Nucleus accumbens (tissue), 56 donors: ENCODE results near the gene PRADC1.

ENCODE experiments used
- DNase-seq, 56 donors: peaks; one replicate each; lab custom pipeline; 2025; lab: John Stamatoyannopoulos, UW

The PRADC1 gene

GRCh38 chr2:73239776-73240175 is 6.7 kb upstream of the PRADC1 start:
- no peak for DNase-seq

GRCh38 chr2:73238976-73239375 is 5.9 kb upstream of the PRADC1 start:
- no peak for DNase-seq

GRCh38 chr2:73238149-73238548 is 5.1 kb upstream of the PRADC1 start:
- no peak for DNase-seq

GRCh38 chr2:73237168-73237567 is 4.1 kb upstream of the PRADC1 start:
- no peak for DNase-seq

- no peak for DNase-seq
Observed at GRCh38 chr2:73235315-73236028, 2.4 kb upstream of the PRADC1 start.

- DNase-seq, result peak; percentile 68 to 96 (median 90)
Observed at GRCh38 chr2:73233932-73234832, 1.1 kb upstream of the PRADC1 start, which contains the start of gene CCT7. Gene CCT7 (plus strand): TSS chr2:73234308. CDS start chr2:73234379, 71 bp downstream.

- DNase-seq, result peak in 9 of 56 donors; percentile 26 to 80 (median 57)
Observed at GRCh38 chr2:73232403-73233153, 461 bp downstream of the PRADC1 start.

- DNase-seq, result no peak
Observed at GRCh38 chr2:73228631-73229030, 4.4 kb downstream of the PRADC1 start.

GRCh38 chr2:73227086-73227485 is 6.0 kb downstream of the PRADC1 start:
- DNase-seq, result no peak

GRCh38 chr2:73225513-73226360 is 7.3 kb downstream of the PRADC1 start:
- DNase-seq, result no peak

- no peak for DNase-seq
Observed at GRCh38 chr2:73223821-73224220, 9.2 kb downstream of the PRADC1 start.

GRCh38 chr2:73218298-73218697 is 14.7 kb downstream of the PRADC1 start:
- no peak for DNase-seq

- DNase-seq, result no peak
Observed at GRCh38 chr2:73217826-73218225, 15.2 kb downstream of the PRADC1 start.

- DNase-seq, result no peak
Observed at GRCh38 chr2:73217160-73217559, 15.9 kb downstream of the PRADC1 start.

- DNase-seq, result no peak
Observed at GRCh38 chr2:73215254-73215653, 17.8 kb downstream of the PRADC1 start.

- DNase-seq, result peak in 54 of 56 donors; percentile 30 to 90 (median 72)
Observed at GRCh38 chr2:73214120-73215035, 18.7 kb downstream of the PRADC1 start, which contains the start of gene SMYD5. Gene SMYD5 (plus strand): TSS chr2:73214245. CDS start chr2:73214267, 22 bp downstream.

GRCh38 chr2:73212448-73213176 is 20.4 kb downstream of the PRADC1 start:
- peak in 45 of 56 donors; percentile 7 to 78 (median 37) for DNase-seq

- no peak for DNase-seq
Observed at GRCh38 chr2:73212098-73212447, 21.0 kb downstream of the PRADC1 start.
